Measurements from ENCODE around the gene GRAP2. TPM values are rescaled to one million over a fixed set of nuclear protein-coding genes. Genes with fewer than 3 reads are reported as not detected.

Gene GRAP2
- polyA plus RNA-seq, 1 of the 3 experiments (the other 2 are of a cell fraction), result 0.13 TPM

- H3K27ac ChIP-seq (ENCODE audit: low read depth in 2 of 2, low read length in 1 of 2), result peak within 1 kb of the TSS in 1 of 2 experiments; percentile 81; a peak in 2 of 4 replicates
- H3K4me3 ChIP-seq (ENCODE audit: low read depth in 2 of 2, low read length in 1 of 2), result no peak within 1 kb of the TSS
- H2AFZ ChIP-seq (ENCODE audit: low read depth), result peak within 1 kb of the TSS; percentile 35; the same call in 1 of the 2 replicates
- WGBS (ENCODE audit: low lambda C conversion rate), result 57% methylated on average over 9 of the region's 14 CpGs
- H3K36me3 ChIP-seq (replicated peaks in 1 of 2; ENCODE audit: control insufficient read depth in 1 of 2, insufficient read depth in 2 of 2, low read length in 1 of 2), result no peaks in the 10 kb centered on the region
- ChIA-PET CTCF (interaction anchor here (1.0 to 2.0 kb wide), 4 partner anchors 12 to 65 kb away, joined by 3 to 8 read pairs (median 3); no protein-coding TSS in a partner anchor), POLR2A (interaction anchor here (0.9 kb wide), 1 partner anchor 9 kb away, joined by 3 read pairs; no protein-coding TSS in a partner anchor)
- H3K4me1 ChIP-seq (ENCODE audit: control insufficient read depth in 1 of 2, insufficient read depth in 2 of 2, low read depth in 1 of 2, low read length in 1 of 2), result peaks cover 0 to 8% of the 10 kb centered on the region in 2 experiments; a peak in 1 of 4 replicates
- no peaks in the 10 kb centered on the region for H3K9me2 ChIP-seq
- peak; percentile 52 for DNase-seq
- H4K20me1 ChIP-seq (ENCODE audit: insufficient read depth), result no peaks in the 10 kb centered on the region
- no peaks in the 10 kb centered on the region for H3K79me2 ChIP-seq (ENCODE audit: insufficient read depth)
- H3F3A ChIP-seq (replicated peaks; ENCODE audit: insufficient read depth), result peaks cover 7% of the 10 kb centered on the region
- no peaks in the 10 kb centered on the region for H3K9me3 ChIP-seq
- peak within 1 kb of the TSS; percentile 50 for H3K4me2 ChIP-seq
- no peaks in the 10 kb centered on the region for H3K27me3 ChIP-seq (ENCODE audit: insufficient read depth)
- peak within 1 kb of the TSS; percentile 31; the same call in 1 of the 2 replicates for H3K9ac ChIP-seq
- TF ChIP-seq TCF12 (IDR thresholded peaks at IDR 0.05) (peak; percentile 68), FOSL2 (IDR thresholded peaks at IDR 0.05; ENCODE audit: borderline replicate concordance, low read depth) (peak; percentile 34; the same call in 1 of the 2 replicates), MAX (IDR thresholded peaks at IDR 0.05; ENCODE audit: low read depth) (peak; percentile 87), FOXM1 (IDR thresholded peaks at IDR 0.05; ENCODE audit: low read depth) (no peak), RAD21 (IDR thresholded peaks at IDR 0.05; ENCODE audit: low read length) (peak; percentile 33; the same call in 1 of the 2 replicates), EP300 (IDR thresholded peaks at IDR 0.05; ENCODE audit: borderline replicate concordance in 1 of 2, low read depth in 1 of 2, low read length in 1 of 2) (no peak), POLR2AphosphoS5 (IDR thresholded peaks at IDR 0.05; ENCODE audit: low read depth, low read length) (no peak)
- TF ChIP-seq, protein P1, sequence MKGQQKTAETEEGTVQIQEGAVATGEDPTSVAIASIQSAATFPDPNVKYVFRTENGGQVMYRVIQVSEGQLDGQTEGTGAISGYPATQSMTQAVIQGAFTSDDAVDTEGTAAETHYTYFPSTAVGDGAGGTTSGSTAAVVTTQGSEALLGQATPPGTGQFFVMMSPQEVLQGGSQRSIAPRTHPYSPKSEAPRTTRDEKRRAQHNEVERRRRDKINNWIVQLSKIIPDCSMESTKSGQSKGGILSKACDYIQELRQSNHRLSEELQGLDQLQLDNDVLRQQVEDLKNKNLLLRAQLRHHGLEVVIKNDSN (IDR thresholded peaks at IDR 0.05; ENCODE audit: borderline replicate concordance, low read depth), result no peak
- TF ChIP-seq, protein P2, sequence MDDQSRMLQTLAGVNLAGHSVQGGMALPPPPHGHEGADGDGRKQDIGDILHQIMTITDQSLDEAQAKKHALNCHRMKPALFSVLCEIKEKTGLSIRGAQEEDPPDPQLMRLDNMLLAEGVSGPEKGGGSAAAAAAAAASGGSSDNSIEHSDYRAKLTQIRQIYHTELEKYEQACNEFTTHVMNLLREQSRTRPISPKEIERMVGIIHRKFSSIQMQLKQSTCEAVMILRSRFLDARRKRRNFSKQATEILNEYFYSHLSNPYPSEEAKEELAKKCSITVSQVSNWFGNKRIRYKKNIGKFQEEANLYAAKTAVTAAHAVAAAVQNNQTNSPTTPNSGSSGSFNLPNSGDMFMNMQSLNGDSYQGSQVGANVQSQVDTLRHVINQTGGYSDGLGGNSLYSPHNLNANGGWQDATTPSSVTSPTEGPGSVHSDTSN (IDR thresholded peaks at IDR 0.05), result no peak
- TF ChIP-seq, protein P3, sequence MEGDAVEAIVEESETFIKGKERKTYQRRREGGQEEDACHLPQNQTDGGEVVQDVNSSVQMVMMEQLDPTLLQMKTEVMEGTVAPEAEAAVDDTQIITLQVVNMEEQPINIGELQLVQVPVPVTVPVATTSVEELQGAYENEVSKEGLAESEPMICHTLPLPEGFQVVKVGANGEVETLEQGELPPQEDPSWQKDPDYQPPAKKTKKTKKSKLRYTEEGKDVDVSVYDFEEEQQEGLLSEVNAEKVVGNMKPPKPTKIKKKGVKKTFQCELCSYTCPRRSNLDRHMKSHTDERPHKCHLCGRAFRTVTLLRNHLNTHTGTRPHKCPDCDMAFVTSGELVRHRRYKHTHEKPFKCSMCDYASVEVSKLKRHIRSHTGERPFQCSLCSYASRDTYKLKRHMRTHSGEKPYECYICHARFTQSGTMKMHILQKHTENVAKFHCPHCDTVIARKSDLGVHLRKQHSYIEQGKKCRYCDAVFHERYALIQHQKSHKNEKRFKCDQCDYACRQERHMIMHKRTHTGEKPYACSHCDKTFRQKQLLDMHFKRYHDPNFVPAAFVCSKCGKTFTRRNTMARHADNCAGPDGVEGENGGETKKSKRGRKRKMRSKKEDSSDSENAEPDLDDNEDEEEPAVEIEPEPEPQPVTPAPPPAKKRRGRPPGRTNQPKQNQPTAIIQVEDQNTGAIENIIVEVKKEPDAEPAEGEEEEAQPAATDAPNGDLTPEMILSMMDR (IDR thresholded peaks at IDR 0.05), result peak; percentile 28; the same call in 1 of the 2 replicates
Observed at GRCh38 chr22:39959640-39960447, 59.0 kb downstream of the GRAP2 start, which contains the start of gene TMA7B. TSS of gene TMA7B (plus strand) at chr22:39960397. CDS start at chr22:39964375, 3,978 bp downstream.
